HPDE6-E6E7 (cell line): ENCODE data around the gene GSN.

ENCODE experiments used
- DNase-seq: peaks from one replicate; pipeline ENCODE4 v3.0.0; 2011; ENCODE audit warnings: missing footprints; ENCODE audit errors: extremely low spot score

The GSN gene

DNA sequence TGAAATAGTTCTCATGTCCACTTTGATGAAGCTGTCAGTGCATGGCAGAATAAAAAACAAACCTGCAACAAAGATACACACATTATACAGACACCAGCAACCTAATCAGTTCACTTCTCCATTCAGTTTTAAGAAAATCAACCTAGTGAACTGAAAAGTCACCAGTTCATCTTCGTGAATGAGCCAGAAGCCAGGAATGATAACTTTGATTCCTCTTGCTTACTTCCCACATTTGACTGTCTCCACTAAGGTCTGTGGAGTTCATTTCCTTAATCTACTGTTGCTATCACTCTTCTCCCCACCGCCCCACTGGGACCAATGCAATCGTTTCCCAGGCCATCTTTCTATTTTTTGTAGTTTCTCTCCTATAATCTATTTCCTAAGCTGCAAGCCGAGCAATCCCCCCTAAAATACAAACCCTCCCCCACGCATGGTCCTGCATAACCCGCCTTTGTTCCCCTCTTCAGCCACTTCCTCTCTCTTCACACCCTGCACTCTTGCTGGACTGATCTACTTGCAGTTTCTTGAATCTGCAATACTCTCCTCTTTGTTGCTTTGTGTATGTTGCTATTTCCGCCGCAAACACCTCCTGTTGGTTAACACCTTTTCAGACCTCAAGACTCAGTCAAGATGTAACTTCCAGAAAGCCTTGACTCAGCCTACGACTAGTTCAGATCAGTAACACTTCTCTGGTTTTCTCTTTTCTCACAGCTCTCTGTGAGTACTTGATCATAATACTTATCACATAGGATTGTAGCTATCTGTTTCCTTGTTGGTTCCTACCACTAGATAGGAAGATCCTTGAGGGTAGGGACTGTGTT is 85.5 kb downstream of the GSN start:
- DNase-seq, result no peak

- no peak for DNase-seq
Observed at GRCh38 chr9:121354141-121354540, 86.2 kb downstream of the GSN start.

- DNase-seq, result no peak
Observed at GRCh38 chr9:121354762-121355161, 86.8 kb downstream of the GSN start.

- no peak for DNase-seq
Observed at GRCh38 chr9:121357011-121357410, 89.0 kb downstream of the GSN start.

DNA sequence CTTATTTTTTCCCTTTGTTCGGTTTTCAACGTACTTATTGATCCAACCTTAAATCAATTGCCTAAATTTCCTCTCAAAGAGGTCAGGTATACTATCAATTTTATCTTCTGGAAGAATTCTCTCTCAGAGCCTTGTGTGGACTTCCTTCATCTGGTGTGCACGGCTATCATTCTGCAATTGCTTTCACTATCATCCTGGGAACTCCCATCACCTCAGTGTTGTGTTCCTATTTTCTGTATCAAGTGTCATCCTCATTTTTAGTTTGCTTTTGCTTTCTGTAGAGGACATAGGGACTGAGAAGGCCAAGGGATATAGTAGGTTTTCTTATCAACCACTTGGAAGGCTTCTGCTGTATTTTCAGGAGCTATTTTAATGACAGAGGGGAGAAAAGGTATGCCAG is 90.8 kb downstream of the GSN start:
- DNase-seq, result no peak

- DNase-seq, result no peak
Observed at GRCh38 chr9:121359351-121360294, 91.7 kb downstream of the GSN start.

- no peak for DNase-seq
Observed at GRCh38 chr9:121360601-121361374, 92.8 kb downstream of the GSN start.

DNA sequence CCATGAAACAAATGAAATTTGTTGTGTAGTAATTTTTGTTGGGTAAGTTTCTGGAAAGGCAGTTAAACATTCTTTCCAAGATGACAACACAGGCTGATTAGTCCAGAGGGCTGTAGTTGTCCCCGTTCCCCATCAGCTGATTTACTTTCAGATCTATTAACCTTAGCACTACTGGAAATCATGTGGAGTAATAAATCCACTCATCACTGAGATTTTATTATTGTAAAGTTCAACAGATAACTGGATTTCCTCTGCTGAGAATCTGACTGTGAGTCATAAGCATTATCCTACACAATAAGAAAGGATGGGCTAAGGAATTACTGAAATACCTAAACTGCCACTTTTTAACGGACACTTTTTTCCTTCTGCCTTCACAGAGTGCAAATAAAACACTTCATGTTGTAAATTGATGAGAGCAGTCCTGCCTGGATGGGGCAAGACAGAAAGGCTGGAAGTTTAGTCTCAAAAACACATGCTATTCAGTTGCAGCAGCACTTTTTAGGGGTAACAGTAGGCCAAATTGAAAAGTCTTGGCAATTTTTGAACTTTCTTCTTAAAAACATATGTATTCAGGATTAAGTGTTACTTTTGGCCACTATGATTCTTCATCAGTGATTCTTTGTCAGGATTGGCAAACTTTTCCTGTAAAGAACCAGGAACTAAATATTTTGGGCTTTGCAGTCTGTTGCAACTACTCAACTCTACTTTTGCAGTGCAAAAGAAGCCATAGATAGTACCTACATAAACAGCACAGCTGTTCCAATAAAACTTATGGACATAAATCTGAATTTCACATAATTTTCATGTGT is 95.1 kb downstream of the GSN start:
- no peak for DNase-seq

GRCh38 chr9:121363622-121363961 is 95.6 kb downstream of the GSN start:
- no peak for DNase-seq

DNA sequence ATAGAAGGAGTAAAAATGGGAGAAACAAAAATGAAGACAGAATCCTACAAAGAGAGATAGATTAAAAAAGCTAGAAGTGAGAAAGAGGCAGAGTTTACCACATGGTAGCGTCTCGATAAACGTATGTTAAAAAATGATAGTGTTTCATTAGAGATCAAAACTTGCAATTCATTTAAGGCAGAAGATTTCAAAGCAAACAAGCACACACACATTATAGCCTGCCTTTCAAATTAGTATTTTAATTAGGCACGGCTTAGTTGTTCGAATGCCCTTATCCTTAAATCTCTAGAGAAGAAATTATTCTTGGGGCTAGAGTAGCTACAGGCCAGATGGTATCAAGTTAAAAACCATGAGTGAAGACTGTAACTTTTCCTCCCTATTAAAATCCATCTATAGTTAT is 96.1 kb downstream of the GSN start:
- DNase-seq, result no peak

GRCh38 chr9:121364886-121365285 is 96.9 kb downstream of the GSN start:
- DNase-seq, result no peak

- no peak for DNase-seq
Observed at GRCh38 chr9:121365564-121365963, 97.6 kb downstream of the GSN start.

DNA sequence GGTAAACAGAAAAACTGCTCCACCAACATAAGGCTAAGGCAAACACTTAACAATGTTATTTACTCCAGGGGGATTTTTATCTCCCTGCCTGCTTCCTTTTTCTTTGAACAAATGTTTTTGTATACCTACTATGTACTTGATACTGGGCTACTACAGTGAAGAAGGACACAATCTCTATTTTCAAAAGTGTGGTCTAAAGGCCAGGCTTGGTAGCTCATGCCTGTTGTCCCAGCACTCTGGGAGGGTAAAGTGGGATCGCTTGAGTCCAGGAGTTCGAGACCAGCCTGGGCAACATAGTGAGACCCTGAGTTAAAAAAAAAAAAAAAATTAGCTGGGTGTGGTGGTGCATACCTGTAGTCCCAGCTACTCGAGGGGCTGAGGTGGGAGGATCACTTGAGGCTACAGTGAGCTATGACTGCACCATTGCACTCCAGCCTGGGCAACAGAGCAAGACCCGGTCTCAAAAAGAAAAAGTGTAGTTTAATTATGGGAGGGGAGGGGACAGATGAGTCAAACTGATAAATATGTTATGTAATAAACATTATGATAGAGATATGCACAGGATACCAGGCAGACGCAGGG is 98.7 kb downstream of the GSN start:
- no peak for DNase-seq

- DNase-seq, result no peak
Observed at GRCh38 chr9:121367306-121368137, 99.6 kb downstream of the GSN start.

DNA sequence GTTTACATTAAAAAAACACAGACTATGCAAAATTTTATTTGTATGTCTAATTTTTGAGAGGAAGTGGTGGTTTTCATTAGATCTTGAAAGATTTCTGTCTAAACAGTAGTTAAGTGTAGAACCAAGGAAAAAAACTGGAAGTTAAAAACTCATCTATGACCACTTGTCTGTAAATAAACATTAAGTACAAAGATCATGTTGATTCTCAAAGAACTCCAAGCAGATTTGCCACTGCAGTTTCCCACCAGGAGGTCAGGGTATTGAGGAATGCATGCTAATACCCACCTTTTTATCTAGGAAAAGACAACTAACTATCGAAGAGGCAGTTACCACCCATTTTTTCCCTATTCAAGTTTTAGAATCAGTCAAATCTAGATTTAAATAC is 100.2 kb downstream of the GSN start:
- DNase-seq, result no peak

DNA sequence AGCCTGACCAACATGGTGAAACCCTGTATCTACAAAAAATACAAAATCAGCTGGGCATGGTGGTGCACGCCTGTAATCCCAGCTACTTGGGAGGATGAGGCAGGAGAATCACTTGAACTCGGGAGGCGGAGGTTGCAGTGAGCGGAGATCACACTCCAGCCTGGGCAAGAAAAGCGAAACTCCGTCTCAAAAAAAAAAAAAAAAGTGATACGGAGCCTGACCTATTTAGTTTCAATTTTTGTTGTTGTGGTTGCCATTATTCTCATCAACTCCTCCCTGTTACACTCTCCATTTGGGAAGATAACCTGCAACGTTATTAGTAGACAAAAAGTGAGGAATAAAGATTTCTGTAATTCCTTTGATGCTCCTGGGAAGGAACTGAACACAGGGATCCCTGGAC is 100.8 kb downstream of the GSN start:
- DNase-seq, result no peak

- DNase-seq, result no peak
Observed at GRCh38 chr9:121369595-121370265, 101.8 kb downstream of the GSN start, which contains the start of gene STOM. TSS of gene STOM (minus strand) at chr9:121370250. CDS start at chr9:121370187, 63 bp downstream.

- no peak for DNase-seq
Observed at GRCh38 chr9:121371495-121372061, 103.6 kb downstream of the GSN start.
